Lower leg skin (tissue), 3 donors: ENCODE results near the gene SUN2.

ENCODE experiments used
- CTCF ChIP-seq, 3 donors: fragments of 450-650 bp; IDR thresholded peaks; one replicate each; pipeline ENCODE4 v1.5.1; 2016; ENCODE audit warnings: antibody characterized with exemption in 3 of 3, mild to moderate bottlenecking in 3 of 3, moderate library complexity in 2 of 3
- POLR2A ChIP-seq, 2 donors: fragments of 450-650 bp; IDR thresholded peaks; one replicate each; pipeline ENCODE4 v1.6.1; 2016 to 2017; ENCODE audit warnings: antibody characterized with exemption in 2 of 2, mild to moderate bottlenecking in 1 of 2, moderate library complexity in 1 of 2

- TF ChIP-seq CTCF (IDR thresholded peaks at IDR 0.05): no peak
- TF ChIP-seq POLR2A (IDR thresholded peaks at IDR 0.05): no peak
These were observed 21.2 kb downstream of the SUN2 start for GRCh38 chr22:38734421-38735100.
